Measurements from ENCODE around the gene HYAL3.
A peak's percentile ranks its signal among the peaks of the same experiment; 100 is the strongest.
"Not testable (repeated sequence)": the region's sequence is repeated elsewhere in the genome, so short reads cannot be mapped to it uniquely, and the experiment has no call there.

Gene HYAL3

GRCh38 chr3:50292159-50293078, 6.8 kb downstream of the HYAL3 start, which contains the start of gene IFRD2:
TSS of gene IFRD2 (minus strand) at chr3:50292429. CDS start at chr3:50292274, 155 bp downstream.
- DNase-seq (ENCODE audit: low read depth in 2 of 2, low spot score in 1 of 2), result peak; percentile 82 to 92

- no peak for DNase-seq (ENCODE audit: low read depth in 2 of 2, low spot score in 1 of 2)
Measured at GRCh38 chr3:50290161-50290641, 9.0 kb downstream of the HYAL3 start.

- DNase-seq (ENCODE audit: low read depth in 2 of 2, low spot score in 1 of 2), result no peak
Measured at GRCh38 chr3:50289130-50289529, 10.1 kb downstream of the HYAL3 start.

- DNase-seq (ENCODE audit: low read depth in 2 of 2, low spot score in 1 of 2), result no peak
Measured at GRCh38 chr3:50288387-50289007, 10.7 kb downstream of the HYAL3 start.

- no peak for DNase-seq (ENCODE audit: low read depth in 2 of 2, low spot score in 1 of 2)
Measured at GRCh38 chr3:50287262-50287661, 11.9 kb downstream of the HYAL3 start.

GRCh38 chr3:50286322-50287227, 12.6 kb downstream of the HYAL3 start:
- no peak for DNase-seq (ENCODE audit: low read depth in 2 of 2, low spot score in 1 of 2)

GRCh38 chr3:50284121-50284520, 15.1 kb downstream of the HYAL3 start:
- not testable (repeated sequence) for DNase-seq (ENCODE audit: low read depth in 2 of 2, low spot score in 1 of 2)

GRCh38 chr3:50279255-50280016, 19.8 kb downstream of the HYAL3 start:
- no peak for DNase-seq (ENCODE audit: low read depth in 2 of 2, low spot score in 1 of 2)

- DNase-seq (ENCODE audit: low read depth in 2 of 2, low spot score in 1 of 2), result no peak
Measured at GRCh38 chr3:50278880-50279224, 20.4 kb downstream of the HYAL3 start, which contains the start of gene LSMEM2. TSS of gene LSMEM2 (plus strand) at chr3:50279087. CDS start at chr3:50279114, 27 bp downstream.

GRCh38 chr3:50278123-50278879, 20.9 kb downstream of the HYAL3 start:
- DNase-seq (ENCODE audit: low read depth in 2 of 2, low spot score in 1 of 2), result no peak

GRCh38 chr3:50276762-50277101, 22.5 kb downstream of the HYAL3 start:
- DNase-seq (ENCODE audit: low read depth in 2 of 2, low spot score in 1 of 2), result no peak

- DNase-seq (ENCODE audit: low read depth in 2 of 2, low spot score in 1 of 2), result no peak
Measured at GRCh38 chr3:50275996-50276761, 23.0 kb downstream of the HYAL3 start.

- no peak for DNase-seq (ENCODE audit: low read depth in 2 of 2, low spot score in 1 of 2)
Measured at GRCh38 chr3:50275141-50275995, 23.8 kb downstream of the HYAL3 start.

GRCh38 chr3:50274371-50275104, 24.7 kb downstream of the HYAL3 start:
- peak; percentile 29 to 58 for DNase-seq (ENCODE audit: low read depth in 2 of 2, low spot score in 1 of 2)

GRCh38 chr3:50273689-50274065, 25.5 kb downstream of the HYAL3 start:
- no peak for DNase-seq (ENCODE audit: low read depth in 2 of 2, low spot score in 1 of 2)

GRCh38 chr3:50272911-50273688, 26.1 kb downstream of the HYAL3 start:
- peak; percentile 61 to 90 for DNase-seq (ENCODE audit: low read depth in 2 of 2, low spot score in 1 of 2)

- DNase-seq (ENCODE audit: low read depth in 2 of 2, low spot score in 1 of 2), result not testable (repeated sequence)
Measured at GRCh38 chr3:50272538-50272910, 26.7 kb downstream of the HYAL3 start.
